Measurements from ENCODE around the gene PRKAR1B.
"Not testable (repeated sequence)": the region's sequence is repeated elsewhere in the genome, so short reads cannot be mapped to it uniquely, and the experiment has no call there.

The PRKAR1B gene

DNA sequence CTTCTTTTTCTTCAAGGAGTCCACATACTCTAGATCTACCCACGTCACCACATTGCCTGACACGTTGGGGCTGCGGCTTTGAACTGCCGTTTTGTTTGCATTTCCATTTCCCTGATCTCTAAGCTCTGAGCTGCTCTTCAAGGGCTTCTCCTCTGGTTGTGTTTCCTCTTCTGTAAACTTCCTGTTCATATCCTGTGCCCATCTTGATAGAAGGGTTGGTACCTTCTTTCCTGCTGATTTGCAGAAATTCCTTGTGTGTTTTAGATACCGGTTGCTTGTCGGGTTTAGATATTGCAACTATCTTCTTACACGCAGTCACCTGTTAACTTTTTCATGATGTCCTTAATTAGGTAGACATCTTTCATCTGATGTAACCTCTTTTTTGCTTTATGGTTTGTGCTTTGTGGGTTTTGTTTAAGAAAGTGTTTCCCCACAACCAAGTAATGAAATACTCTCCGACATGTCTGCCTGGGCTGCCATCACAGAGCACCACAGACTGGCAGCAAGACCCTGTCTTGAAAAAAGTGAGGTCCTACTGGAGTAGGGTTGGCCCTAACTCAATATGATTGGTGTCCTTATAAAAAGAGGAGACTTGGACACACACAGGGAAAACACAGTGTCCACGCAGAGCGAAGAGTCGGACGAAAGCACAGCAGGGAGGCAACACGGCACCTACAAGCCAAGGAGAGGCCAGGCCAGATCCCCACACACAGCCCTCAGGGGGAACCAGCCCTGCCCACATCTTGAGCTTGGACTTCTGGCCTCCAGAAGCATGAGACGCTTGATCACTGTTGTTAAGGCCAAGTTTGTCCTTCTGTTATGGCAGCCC, 108.3 kb downstream of the PRKAR1B start:
- DNase-seq, result peak; percentile 82 to 90

DNA sequence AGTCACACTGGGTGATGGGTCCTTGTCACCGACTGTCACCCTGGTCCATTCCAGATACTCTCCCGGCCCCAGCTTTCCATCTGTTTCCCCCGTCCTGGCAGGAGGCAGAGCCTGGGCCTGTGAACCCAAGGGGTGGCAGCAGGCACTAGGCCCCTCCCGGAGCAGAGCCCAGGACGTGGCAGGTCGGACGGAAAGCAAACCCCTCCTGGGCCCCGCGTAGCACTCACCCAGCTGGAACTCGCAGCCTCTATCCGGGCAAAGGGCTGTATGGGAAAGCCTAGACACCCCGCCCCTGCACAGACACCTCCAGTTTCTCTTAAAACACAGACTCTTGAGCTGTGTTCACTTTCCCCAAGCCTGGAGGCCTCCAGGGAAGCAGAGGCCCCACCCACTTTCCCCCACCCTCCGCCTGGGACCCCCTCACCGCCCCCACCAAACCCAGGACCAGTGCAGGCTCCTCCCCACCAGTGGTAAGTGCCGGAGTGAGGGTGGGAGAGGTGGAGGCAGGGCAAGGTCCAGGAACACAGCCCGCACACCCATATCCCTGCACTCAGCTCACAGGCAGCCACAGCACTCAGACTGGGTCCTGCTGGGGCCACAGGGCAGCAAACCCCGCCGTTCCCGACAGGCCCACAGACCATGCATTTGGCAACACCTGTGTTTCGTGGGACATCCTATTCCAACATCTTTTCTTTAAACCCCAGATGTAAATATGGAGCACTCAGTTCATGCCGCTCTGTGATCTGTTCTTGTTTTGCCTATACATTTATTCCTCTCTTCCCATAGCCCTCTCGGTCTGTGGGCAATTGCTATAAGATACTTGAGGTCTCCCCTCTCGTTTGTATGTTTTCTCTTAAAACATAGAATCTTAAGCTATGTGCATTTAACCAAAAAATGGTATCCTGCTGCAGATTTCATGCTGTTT, 109.2 kb downstream of the PRKAR1B start:
- DNase-seq, result no peak

DNA sequence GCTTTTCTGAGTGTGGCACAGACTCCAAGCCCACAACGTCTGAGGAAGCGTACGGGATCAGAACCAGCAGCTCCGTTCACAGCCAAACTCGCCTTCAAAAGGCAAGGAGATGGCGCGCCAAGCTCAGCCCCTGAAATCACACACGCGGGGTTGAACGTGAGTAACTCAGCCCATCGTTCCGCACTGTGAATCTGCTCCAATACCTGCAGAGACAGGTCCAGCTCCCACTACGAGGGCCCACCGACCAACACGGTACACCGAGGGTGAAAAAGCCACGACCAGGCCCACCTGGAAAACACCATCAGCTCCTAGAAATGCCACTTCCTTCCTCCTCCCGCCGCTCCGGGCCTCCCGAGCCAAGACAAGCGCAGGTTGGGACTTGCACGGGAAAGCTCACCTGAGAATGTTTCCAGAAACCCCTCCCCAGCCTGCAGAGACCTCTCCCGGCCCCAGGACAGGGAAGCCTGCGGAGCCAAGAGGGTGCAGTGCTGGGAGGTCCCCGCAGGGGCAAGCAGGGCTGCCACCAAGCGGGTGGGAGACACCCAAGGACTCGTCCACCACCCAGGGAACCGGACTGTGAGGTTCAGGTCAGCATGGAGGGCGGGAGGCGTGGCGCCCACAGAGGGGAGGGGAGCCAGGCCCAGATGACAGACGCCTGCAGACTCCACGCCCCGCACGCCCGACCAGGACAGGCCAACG, 113.5 kb downstream of the PRKAR1B start:
- no peak for DNase-seq

DNA sequence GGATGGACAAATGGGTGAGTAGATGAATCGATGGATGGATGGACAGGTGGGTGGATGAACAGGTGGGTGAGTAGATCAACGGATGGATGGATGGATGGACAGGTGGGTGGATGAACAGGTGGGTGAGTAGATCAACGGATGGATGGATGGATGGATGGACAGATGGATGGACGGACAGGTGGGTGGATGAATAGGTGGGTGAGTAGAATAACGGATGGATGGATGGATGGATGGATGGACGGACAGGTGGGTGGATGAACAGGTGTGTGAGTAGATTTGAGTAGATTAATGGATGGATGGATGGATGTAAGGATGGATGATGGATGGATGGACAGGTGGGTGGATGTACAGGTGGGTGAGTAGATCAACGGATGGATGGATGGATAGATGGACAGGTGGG, 115.2 kb downstream of the PRKAR1B start:
- not testable (repeated sequence) for DNase-seq

DNA sequence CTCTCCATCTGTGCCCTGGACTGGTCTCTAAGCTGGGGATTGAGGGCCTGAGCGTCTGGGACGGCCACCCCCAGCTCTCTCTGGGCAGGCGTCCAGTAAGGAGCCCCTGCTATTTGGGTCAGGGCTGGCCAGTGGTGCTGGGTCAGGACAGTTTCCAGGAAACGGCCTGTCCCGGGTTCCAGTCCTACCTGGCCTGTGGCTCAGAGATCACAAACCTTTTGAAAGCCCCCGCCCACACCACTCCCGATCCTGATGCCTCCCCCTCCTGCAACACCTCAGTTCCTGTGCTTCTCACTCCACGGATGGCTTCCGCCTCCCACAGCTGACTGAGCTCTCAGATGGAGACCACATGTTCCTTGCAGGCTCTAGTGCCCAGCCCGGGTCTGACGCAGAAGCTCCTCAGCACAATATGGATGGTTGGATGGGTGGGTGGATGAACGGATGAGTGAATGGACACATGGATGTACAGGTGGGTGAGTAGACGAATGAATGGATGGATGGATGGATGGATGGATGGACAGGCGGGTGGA, 115.7 kb downstream of the PRKAR1B start:
- no peak for DNase-seq

DNA sequence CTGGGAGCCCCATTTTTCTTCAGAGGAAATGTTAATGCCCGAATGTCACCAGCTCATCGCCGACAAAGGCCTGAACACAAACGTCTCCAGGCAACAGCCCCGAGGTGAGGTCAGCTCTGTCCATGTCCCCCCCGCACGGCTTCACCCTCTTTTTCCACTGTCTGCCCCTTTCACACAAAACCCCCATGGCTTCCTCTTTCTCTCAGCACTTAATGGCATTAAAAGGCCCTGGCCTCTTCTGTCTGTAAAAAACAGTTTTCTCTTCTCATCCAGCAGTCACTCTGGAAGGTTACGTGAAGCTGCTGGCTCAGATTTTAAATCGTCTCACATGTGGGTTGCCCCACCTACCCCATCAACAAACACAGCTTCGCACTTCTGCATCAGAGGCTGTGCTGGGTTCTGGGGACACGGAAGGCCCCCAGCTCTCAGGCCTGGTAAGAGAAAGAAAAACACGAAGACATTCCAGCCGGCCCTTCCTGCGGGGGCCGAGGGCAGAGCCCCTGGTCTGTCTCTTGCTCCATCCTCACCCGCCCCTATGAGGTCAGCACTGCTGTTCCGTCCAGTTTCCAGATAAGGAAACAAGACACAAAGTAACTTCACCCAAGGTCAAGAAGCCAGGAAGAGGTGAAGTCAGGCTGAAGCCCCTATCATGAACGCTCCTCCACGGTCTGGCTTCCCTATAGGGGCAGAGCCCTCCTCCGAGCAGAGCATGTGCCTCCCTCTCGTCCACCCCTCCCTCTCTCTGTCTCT, 116.4 kb downstream of the PRKAR1B start:
- DNase-seq, result no peak

DNA sequence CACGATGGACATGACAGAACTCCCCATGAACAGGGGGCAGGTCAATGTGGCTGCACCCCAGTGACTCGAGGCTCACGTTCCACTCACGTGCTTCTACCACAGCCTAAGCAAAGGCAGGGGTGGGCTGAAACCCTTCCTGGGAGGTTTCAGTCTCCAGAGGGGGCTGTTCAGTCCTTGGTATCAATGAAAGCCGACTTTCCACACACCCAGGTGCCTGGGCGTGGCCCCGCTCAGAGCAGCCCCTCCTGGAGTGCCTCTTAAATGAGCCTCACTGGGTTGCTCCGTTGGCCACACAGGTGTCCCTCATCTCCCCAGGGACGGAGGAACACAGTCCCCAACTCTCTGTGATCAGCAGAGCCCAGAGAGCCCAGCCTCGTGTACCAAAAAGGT, 116.9 kb downstream of the PRKAR1B start:
- no peak for DNase-seq

DNA sequence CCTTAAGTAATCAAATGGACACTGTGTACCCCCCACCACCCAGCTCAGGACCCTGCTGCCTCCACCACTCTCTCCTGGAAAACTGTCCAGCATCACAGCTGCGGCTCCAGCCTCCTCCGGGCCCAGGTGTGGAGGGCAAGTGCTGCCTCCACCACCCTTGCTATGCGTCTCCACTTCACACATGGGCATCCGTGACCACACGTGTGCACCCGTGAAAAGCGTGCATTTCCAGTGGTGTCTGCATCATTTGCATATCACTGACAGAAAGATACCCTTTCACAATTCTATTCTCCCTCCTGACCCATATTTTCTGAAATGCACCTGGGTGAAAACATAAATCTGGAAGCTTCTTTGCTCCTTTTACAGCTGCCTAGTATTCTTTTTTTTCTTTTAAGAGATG, 117.7 kb downstream of the PRKAR1B start:
- no peak for DNase-seq

DNA sequence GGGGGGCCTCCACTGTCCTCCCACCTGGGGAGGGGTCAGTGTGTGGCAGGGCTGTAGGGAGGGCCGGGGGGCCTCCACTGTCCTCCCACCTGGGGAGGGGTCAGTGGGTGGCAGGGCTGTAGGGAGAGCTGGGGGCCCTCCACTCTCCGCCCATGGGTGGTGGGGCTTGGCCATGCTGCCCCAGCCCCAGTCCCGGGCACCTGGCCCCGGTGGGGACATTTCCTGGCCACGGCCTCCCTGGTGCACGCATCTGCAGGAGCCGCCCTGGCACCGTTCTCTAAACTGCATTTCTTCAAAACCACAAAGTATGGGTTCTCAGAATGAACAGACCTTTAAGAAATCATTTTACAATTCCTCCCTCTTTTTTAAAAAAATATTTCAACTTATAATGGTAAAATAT, 118.1 kb downstream of the PRKAR1B start:
- DNase-seq, result no peak

DNA sequence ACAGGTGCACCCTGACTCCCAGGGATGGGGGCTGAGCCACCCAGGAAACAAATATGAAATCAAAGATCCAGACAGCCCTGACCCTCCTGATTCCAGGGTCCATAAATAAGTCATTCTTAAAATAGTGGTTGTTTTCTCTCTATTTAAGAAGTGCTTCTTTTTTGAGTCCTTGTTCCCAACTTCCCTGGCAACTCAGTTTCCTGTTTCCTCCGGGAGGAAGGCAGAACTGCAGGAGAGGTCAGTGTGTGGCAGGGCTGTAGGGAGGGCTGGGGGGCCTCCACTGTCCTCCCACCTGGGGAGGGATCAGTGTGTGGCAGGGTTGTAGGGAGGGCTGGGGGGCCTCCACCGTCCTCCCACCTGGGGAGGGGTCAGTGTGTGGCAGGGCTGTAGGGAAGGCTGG, 118.7 kb downstream of the PRKAR1B start:
- no peak for DNase-seq

DNA sequence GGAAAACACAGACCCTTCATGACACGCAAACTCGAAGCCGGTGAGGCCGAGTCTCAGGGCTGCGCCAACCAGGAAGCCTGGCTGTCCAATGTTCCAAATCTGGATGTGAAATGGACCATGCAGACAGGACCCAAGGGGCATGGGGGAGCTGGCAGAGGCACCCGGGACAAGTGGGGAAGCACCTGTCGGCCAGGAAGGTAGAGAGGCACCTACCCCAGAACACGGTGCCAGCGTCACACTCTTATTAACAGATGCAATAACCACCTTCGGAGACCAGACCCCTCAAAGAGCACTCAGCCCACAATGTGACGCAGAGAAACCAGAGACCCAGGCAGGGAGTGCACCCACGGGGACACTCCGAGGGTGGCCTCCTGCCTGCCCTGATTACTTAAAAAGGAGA, 119.1 kb downstream of the PRKAR1B start:
- DNase-seq, result no peak

DNA sequence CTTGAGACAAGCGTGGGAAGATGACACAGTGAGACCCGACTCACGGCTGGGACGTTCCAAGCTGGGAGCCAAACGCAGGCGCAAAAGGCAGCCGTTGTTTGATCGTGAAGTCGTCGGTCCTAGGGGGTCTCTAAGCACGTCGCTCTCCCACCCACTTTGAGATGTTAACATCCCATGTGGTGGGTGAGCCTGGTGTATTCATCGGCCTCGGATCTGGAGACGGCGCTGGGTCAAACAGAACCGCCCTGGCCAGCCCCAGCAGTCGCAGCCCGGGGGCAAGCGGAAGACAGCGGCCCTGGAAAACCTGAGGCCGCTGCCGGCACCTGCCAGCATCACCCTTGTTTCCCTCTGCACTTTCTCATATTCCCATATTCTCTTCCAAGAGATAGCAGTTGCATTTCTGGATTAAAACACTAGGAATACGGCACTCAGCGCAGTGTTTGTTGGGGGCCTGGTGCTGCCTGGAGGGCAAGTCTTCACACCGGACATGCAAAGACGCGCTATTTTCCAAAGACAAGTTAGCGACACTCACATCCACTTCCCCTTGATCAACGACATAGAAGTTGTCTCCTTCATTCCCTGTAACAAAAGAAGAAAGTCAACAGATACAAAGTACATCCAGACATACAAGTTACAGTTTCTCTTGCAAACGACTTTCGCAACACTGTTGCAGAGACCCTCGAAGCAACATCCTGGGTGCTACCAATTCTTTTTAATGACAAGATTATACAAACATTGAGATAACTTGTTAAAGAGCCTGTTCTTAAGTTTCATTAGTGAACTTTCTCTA, 121.2 kb downstream of the PRKAR1B start:
- DNase-seq, result no peak

DNA sequence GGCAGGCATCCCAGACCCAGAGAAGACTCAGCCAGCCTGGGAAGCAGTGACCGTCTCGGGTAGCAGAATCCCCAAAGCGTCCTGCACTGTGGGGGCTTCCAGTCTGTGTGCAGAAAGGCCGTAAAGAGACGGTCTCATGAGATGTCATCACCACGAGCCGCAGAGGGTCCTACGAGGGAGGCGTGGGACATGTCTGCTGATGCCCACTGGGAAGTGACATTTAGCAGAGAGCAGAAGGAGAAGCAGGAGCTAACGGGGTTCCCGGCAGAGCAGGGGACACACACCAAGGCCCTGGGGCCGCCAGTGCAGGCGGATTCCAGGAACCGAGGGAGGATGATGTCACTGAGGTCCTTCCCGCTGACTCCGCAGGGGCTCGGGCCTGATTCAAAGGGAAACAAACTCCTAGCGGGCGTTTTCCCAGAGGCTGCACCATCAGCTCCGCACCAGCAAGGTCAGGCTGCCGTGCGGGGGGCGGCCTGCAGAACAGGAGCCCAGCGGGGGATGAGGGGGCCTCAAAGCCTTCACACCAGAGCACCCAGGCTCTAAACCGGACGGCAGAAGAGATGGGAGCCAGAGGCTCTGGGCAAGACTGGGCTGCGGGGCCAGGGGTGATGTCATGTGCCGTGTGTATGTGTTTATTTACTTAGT, 122.1 kb downstream of the PRKAR1B start:
- no peak for DNase-seq

DNA sequence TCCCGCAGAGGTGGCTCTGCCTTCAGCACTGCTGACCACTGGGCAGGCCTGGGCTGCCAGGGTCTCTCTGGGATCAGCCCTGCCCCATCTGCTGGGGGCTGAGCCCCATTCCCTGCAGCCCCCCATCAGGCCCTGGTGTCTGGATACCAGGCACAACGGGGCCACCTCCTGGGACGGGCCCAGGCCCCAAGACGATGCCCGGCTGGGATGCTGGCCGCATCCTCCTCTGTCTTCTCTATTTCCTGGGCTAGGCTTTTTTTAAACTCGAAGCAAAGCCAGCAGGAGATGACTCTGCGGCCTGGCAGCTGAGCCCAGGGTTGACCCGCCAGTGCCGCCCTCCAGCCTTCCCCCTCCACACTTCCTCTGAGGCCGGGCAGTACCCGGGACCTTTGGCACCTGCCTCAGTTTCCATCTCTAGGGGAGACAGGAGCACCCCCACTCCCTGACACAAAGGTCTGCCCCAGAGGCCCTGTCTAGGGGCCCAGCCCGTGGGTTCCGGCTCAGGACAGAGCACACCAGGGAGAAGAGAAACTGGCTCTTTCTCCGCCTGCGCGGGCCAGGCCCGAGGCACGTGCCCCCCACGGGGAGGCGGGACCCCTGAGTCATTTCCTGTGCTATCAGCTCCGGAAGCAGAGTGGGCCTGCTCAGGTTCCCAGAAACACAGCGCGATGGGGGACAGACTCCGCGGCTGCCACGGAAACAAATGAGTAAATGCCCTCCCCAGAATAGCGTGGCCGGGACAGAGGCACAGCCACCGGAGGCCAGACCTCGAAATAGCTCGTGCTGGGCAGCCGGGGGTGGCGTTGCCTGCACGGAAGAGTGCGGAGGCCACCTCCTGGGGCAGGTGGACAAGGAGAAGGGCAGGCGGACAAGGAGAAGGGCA, 122.8 kb downstream of the PRKAR1B start:
- peak; percentile 81 to 84 for DNase-seq

DNA sequence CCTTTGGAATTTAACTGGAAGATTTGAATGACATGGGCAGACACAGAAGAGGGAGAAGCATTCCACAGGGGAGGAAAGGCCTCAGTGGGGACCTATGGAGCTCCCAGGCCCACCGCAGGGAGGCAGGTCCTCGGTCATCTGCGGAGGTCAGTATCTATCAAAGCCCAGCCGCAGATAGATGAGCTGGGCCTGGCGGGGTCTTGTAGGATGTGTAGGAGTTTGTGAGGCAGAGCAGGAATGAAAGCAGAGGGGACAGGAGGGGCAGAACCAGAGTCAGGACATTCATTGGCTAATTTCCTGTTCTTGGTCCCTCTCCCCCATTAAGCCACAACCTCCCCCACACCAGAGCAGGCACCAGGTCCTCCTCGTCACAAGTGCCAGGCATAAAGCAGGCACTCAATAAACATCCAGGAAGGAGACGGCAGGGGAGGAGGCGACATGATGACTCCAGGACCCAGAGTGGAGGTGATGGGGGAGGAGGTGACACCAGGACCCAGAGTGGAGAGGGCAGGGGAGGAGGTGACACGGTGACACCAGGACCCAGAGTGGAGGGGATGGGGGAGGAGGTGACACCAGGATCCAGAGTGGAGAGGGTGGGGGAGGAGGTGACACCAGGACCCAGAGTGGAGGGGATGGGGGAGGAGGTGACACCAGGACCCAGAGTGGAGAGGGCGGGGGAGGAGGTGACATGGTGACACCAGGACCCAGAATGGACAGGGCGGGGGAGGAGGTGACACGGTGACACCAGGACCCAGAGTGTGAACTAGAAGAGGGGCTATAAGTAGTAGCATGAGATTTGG, 123.7 kb downstream of the PRKAR1B start:
- peak; percentile 4 to 18 for DNase-seq

DNA sequence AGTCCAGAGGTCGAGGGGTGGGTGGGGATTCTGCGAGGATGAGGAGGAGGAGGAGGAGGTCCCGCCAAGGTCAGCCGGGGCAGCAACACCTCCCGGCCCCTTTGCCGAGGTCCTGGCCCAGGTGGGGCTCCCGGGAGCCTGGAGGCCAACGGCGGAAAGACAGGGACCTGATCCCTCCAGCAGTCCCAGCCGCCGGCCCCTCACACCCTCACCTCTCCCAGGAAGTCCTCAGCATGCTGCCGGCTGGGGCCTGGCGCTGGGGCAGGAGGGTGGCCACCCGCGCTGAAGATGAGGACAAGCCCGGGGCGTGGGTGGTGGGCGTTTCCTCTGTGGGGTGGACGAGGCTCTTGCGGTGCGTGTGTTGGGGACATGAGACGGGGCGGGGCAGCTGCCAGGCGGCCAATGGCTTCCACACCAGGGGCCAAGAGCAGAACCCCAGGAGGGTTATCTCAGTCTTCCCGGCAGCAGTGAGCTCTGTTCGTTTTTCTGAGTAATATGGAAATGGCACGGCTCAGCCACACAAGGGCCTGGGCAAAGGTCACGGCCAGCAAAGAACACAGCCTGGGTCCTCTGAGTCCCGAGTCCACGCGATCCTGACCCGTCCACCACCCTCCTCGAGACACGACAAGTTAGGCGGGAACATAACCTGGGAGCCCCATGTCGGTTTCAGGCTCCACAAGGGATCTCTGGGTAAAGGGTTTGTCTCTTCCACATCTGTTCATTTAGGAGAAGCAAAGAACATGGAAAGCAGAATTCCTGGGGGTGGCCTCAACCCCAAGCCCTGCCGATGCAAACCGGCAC, 124.5 kb downstream of the PRKAR1B start:
- no peak for DNase-seq

DNA sequence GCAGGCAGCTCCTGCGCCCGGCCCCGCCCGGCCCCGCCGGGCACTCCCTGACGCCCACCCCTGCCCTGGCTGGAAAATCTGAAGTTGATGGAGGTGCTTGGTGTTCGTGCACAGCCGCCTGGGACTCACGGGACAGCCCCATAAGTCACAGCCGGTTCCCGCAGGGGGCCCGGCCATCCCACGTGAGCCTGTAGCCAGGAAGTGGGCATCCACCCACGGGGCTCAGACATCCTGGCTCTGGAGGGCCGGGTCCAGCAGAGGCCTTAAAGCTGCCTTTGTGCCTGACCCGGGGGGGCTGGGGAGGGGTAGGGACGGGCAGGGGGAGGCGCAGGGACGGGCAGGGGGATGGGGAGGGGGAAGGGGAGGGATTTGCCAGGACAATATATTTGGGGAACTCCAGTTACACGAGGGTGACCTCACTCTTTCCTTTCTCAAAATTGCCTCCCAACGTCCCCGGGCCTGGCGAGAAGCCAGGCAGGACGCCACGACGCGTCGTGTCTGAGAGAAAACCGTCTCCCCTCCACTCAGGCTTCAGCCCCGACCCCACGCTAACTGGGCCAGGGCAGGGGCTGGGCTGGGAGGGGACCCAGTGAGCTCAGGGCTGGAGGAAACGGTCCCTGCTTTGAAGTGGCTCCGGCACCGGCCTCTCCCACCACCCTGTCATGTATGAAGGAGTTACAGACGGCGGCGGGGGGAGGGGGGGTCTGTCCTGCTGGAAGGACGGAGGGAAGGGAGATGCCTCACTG, 125.3 kb downstream of the PRKAR1B start:
- peak; percentile 42 for DNase-seq
